22Rv1 (cell line): Measurements from ENCODE around the gene SCUBE2.

ENCODE experiments used
- H3K27ac ChIP-seq: fragments of 450-650 bp; 2 replicates; pipeline ENCODE4 v1.5.1; 2017
- ZFX ChIP-seq: fragments of 450-650 bp; IDR thresholded peaks from 2 replicates; pipeline ENCODE4 v1.6.1; 2017; ENCODE audit warnings: antibody characterized with exemption, borderline replicate concordance
- TF ChIP-seq, protein P1 (sequence below): fragments of 450-650 bp; IDR thresholded peaks from 2 replicates; pipeline ENCODE4 v1.5.1; 2017; ENCODE audit warnings: mild to moderate bottlenecking

The SCUBE2 gene

DNA sequence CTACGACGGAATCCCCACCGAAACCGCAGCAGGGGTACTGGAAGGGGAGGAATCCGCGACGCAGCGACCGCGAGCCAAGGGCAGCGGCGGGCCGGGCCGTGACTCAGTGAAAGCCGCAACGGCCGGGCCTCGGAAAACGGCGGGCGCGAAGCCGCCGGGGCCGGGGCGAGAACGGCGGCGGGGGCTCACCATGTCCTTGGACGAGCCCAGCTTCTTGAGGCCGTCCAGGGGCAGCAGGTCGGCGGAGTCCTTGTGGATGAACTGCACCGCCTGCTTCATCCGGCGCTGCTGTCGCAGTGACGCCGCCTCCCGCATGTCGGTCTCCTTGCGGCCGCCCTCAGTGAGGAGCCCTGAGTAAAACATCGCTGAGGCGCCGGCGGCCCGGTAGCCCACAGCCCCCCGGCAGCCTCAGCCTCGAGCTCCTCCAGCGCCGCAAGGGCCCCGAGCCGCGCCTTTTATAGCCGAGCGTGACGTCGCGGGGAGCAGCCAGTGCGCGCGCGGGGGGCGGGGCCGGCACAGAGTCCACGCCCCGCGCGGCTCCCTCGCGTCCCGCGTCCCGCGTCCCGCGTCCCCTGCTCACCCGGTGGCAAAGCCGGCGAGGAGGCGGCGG is 87.7 kb downstream of the SCUBE2 start, which contains the start of gene NRIP3:
TSS of gene NRIP3 (minus strand) at position 429 of the 610 bp plus-strand sequence. CDS start at position 363, 66 bp downstream.
- TF ChIP-seq, protein P1, sequence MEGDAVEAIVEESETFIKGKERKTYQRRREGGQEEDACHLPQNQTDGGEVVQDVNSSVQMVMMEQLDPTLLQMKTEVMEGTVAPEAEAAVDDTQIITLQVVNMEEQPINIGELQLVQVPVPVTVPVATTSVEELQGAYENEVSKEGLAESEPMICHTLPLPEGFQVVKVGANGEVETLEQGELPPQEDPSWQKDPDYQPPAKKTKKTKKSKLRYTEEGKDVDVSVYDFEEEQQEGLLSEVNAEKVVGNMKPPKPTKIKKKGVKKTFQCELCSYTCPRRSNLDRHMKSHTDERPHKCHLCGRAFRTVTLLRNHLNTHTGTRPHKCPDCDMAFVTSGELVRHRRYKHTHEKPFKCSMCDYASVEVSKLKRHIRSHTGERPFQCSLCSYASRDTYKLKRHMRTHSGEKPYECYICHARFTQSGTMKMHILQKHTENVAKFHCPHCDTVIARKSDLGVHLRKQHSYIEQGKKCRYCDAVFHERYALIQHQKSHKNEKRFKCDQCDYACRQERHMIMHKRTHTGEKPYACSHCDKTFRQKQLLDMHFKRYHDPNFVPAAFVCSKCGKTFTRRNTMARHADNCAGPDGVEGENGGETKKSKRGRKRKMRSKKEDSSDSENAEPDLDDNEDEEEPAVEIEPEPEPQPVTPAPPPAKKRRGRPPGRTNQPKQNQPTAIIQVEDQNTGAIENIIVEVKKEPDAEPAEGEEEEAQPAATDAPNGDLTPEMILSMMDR = no peak
- no peak for TF ChIP-seq ZFX
- H3K27ac ChIP-seq = no peak within 1 kb of the TSS

DNA sequence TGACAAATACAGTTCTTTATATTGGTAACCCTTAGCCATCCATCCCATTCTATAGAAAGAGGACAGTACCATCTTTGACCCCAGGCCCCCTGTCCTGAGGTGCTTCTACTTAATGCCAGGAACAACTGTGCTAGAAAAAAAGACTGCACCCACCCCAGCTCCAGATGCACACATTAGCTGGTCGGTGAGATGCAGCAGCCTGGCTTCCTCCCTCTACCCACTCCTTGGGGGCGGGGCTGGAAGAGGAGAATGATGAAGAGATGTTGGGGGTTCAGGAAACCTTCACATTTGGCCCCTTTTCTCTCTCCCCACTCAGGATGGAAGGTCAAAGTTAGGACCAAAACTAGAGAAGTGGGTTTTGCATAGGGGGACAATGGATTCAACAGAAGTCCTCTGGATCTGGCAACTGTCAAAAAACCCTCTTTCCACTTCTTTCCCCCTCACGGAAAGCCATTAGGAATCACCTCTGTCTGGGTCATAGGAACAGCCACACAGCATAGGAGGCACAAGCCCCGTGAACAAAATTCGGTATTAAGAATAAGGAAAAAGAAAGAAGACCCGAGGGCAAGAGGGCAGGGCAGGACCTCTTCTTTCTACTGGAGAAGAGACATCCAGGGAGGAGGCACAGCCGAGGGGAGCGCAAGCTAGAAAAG is 88.4 kb downstream of the SCUBE2 start:
- no peak for TF ChIP-seq ZFX
- TF ChIP-seq, protein P1 = no peak
- no peak overlapping the region for H3K27ac ChIP-seq

DNA sequence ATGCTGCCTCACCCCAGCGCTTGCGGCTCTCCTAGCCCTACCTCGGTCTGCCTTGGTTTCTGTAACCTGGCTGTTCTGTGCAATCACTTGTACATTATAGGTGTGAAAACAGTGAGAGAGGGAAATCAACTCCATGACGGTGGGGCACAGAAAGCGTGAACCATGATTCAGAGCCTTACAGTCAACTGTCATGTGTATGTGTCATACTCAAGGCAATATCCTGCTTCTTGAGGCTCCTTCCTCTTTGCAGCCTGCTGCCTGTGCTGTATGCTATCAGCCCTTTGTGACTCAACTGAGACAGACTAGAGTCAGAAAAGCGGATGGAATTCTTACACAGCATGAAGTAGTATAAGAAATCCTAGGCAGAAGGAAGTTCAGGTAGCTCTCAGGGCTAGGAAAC is 89.7 kb downstream of the SCUBE2 start:
- no peak for TF ChIP-seq ZFX
- TF ChIP-seq, protein P1 = no peak

DNA sequence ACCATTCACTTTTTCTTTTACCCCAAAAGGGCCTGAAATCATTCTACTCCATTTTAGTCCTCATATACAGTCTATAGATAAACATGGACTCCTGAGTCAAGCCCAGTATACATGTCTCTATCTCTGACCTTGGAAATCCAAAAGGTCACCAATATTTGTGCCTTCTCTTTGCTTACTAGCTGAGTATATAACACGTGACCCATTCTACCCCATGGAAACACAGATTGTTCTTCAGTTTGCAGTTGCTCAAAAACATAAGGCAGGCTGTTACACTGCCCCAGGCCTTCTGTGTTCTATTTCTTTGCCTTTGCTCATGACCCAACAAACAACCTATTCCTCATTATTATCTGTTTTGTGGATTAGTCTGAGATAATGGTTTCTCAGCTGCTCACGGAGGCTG is 93.4 kb downstream of the SCUBE2 start:
- peak overlapping the region; percentile 55 for H3K27ac ChIP-seq
- TF ChIP-seq ZFX = no peak
- TF ChIP-seq, protein P1 = no peak

More for the DNA sequence above, 89.7 kb downstream of the SCUBE2 start:
- no peak overlapping the region for H3K27ac ChIP-seq

DNA sequence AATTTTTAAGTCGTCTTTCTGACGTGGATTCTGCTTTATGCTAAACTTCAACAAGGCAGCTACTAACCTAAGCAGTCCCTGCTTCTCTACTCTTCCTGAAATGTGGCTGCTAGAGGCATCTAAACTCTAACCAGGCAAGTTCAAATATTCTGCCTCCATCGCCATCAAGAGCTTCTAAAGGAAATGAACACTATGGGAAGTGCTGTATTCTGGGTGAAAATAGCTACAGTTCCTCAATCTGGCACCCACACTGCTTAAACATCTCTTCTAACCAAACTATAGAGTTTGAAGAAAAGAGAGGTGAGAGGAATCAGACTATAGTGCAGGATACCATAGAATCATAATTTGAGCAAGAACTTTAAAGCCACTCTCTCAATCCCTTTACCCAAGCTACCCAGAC is 93.9 kb downstream of the SCUBE2 start:
- peak overlapping the region; percentile 55; the same call in 1 of the 2 replicates for H3K27ac ChIP-seq
- no peak for TF ChIP-seq ZFX
- TF ChIP-seq, protein P1 = no peak

DNA sequence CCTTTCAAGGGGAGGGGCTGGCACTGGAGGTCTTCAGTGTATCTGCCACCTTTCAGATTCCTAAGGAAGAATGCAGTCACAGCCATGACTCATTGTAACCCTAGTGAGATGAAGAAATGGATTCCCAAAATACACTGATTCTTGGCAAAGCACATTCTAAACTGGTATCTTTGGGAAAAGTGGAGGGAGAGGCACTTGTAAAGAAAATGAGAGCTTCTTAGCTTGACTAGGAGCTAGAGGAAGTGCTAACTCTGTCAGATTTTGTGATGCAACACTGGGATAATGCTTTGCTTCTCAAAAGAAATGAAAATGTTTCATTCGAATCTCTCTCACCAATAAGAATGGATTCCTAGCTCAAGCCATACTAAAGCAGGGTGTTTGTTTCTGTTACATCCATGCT is 101.9 kb downstream of the SCUBE2 start:
- H3K27ac ChIP-seq = no peak overlapping the region
- TF ChIP-seq, protein P1 = no peak
- no peak for TF ChIP-seq ZFX

DNA sequence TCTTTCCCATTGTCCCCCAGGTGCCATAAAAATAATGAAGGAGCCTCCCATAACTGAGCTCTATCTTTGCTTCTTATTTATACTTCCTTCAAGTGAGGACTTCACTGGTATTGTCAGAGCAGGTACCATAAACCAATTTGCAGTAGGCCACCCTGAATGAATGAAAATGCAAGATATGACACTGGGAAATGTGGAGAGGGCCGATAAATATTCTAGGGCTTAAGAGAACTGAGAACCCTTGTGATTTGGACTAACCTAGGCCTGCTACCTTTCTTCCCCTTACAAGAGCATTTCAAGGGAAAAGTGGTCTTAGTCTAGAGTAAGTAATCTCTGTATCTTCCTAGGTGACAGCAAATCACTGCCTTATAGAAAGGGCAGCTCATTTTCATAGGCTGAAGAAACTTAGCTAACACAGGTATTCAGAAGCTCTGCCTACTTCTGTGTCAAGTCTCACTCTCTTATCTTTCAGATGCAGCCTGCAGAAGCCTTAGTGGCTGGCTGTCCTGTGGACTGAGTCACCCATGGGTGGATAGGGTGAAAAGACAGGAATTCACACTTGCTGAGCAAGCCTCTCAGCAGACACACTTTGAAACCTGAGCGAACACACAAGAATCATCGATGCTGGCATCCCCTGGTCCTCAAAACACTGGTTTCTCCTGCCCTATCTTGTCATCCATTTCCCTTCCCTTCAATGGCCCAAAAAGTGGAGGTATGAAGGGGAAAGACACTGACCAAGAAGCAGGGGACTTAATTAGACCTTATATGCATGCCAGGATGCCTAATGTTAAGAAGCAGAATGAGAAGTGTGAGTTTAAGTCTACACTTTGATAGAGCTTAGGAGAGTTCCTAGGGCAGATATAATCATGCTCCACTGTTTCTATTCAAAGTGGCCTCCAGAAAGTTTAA is 102.8 kb downstream of the SCUBE2 start:
- no peak overlapping the region for H3K27ac ChIP-seq
- TF ChIP-seq, protein P1 = no peak
- TF ChIP-seq ZFX = no peak
